ENCODE measurements around the gene RASGRF2. TPM values are rescaled to one million over a fixed set of nuclear protein-coding genes. Genes with fewer than 3 reads are reported as not detected.

Gene RASGRF2
- total and polyA plus RNA-seq, 9 of the 15 experiments (the other 6 are each of a cell fraction or from before 2014, with no cell fraction given) = 0.01 to 0.22 (median 0.08) TPM; not detected in 2

DNA sequence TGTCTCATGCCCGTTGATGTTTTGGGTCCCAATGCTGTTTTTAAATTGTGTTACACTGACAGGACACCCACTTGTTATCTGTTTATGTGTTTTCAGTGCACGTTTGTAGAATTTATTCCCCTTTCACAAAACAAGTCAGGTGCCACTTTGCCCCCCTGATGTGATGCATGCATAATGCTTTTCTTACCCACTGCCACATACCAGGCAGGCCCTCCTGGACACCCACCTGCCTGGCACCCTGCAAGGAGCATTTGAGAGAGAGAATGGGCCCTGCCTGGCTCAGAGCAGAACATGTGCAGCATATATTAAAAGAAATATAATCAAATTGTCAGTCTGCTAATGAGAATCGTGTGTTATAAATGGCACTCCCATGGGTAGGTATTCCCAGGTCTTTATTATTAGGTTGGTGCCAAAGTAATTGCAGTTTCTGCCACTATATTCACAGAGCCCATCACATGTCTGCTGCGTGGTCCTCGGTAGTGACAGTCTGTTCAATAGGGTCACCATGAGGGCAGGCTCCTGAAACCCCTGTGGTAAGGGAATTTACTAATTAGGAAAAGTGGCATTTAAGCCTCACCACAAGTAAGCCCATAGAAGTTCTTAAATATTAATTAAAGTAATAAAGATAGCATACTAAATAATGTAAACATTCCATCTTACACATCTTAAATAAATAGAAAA is 220.8 kb downstream of the RASGRF2 start:
- DNase-seq (ENCODE audit: extremely low read depth in 1 of 4, low spot score in 3 of 4) (no peak), ATAC-seq (no peak), FAIRE-seq (no peak)
- no peaks in the 10 kb centered on the region for H3K79me2 ChIP-seq (ENCODE audit: control insufficient read depth, insufficient read depth, low read length)
- 0% methylated on average over 5 of the region's 5 CpGs for WGBS (ENCODE audit: insufficient coverage, low coverage, missing lambda C conversion rate)
- H3K9me3 ChIP-seq (replicated peaks; ENCODE audit: control insufficient read depth, insufficient read depth, low read depth, low read length) = no peaks in the 10 kb centered on the region; the same call in 1 of the 2 replicates
- H3K4me1 ChIP-seq (replicated peaks in 1 of 2; ENCODE audit: control insufficient read depth in 2 of 2, insufficient read depth in 2 of 2, low read length in 2 of 2) = no peaks in the 10 kb centered on the region; a peak in 1 of 5 replicates
- H3K9ac ChIP-seq (ENCODE audit: insufficient read depth in 1 of 2, low read depth in 2 of 2, low read length in 2 of 2) = no peak overlapping the region
- no peak overlapping the region for H3K27ac ChIP-seq (ENCODE audit: extremely low read depth, low read depth, low read length)
- intact Hi-C loops (cut with micrococcal nuclease) = no loop called here
- POLR2A ChIA-PET = no interaction called here
- BruUV-seq (replicated peaks) = no TSS peak
- H3K36me3 ChIP-seq (ENCODE audit: control insufficient read depth, insufficient read depth, low read length) = no peaks in the 10 kb centered on the region
- H3K4me3 ChIP-seq = no peak overlapping the region
- in situ Hi-C loops (cut with MboI) = loop anchor here (25.0 kb wide), 1 partner anchor 1069 kb away; no protein-coding TSS in a partner anchor
- H3K27me3 ChIP-seq (ENCODE audit: control insufficient read depth in 2 of 2, insufficient read depth in 2 of 2, low read length in 2 of 2) = peaks cover 10 to 28% of the 10 kb centered on the region in 2 experiments; a peak in 4 of 5 replicates
- H4K20me1 ChIP-seq (replicated peaks; ENCODE audit: control insufficient read depth, insufficient read depth, low read length) = no peaks in the 10 kb centered on the region; the same call in 1 of the 2 replicates
- CTCF ChIA-PET (ENCODE audit: low intra/inter-chr PET ratio) = no interaction called here
- H3K4me2 ChIP-seq (ENCODE audit: insufficient read depth, low read length) = no peak overlapping the region
- no peaks in the 10 kb centered on the region for H3K9me1 ChIP-seq (ENCODE audit: control insufficient read depth, insufficient read depth, low read length)
- no peak overlapping the region for H2AFZ ChIP-seq (ENCODE audit: low read depth, low read length)
- TF ChIP-seq NCOA6 (IDR thresholded peaks at IDR 0.05) (no peak), RAD51 (IDR thresholded peaks at IDR 0.05; ENCODE audit: borderline replicate concordance, low read depth) (no peak), RBFOX2 (IDR thresholded peaks at IDR 0.05; ENCODE audit: low read depth, low read length) (no peak), ZNF717 (CRISPR knock-in tag; IDR thresholded peaks at IDR 0.05) (no peak), ZNF785 (CRISPR knock-in tag; IDR thresholded peaks at IDR 0.05) (no peak), TAF9B (IDR thresholded peaks at IDR 0.05; ENCODE audit: partially characterized antibody) (no peak), PPARD (CRISPR knock-in tag; IDR thresholded peaks at IDR 0.05) (no peak), PTBP1 (IDR thresholded peaks at IDR 0.05; ENCODE audit: low read depth, low read length) (no peak)
- TF ChIP-seq, protein P1, sequence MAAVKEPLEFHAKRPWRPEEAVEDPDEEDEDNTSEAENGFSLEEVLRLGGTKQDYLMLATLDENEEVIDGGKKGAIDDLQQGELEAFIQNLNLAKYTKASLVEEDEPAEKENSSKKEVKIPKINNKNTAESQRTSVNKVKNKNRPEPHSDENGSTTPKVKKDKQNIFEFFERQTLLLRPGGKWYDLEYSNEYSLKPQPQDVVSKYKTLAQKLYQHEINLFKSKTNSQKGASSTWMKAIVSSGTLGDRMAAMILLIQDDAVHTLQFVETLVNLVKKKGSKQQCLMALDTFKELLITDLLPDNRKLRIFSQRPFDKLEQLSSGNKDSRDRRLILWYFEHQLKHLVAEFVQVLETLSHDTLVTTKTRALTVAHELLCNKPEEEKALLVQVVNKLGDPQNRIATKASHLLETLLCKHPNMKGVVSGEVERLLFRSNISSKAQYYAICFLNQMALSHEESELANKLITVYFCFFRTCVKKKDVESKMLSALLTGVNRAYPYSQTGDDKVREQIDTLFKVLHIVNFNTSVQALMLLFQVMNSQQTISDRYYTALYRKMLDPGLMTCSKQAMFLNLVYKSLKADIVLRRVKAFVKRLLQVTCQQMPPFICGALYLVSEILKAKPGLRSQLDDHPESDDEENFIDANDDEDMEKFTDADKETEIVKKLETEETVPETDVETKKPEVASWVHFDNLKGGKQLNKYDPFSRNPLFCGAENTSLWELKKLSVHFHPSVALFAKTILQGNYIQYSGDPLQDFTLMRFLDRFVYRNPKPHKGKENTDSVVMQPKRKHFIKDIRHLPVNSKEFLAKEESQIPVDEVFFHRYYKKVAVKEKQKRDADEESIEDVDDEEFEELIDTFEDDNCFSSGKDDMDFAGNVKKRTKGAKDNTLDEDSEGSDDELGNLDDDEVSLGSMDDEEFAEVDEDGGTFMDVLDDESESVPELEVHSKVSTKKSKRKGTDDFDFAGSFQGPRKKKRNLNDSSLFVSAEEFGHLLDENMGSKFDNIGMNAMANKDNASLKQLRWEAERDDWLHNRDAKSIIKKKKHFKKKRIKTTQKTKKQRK (IDR thresholded peaks at IDR 0.05; ENCODE audit: borderline replicate concordance, low read depth, low read length) = no peak
- TF ChIP-seq, protein P2, sequence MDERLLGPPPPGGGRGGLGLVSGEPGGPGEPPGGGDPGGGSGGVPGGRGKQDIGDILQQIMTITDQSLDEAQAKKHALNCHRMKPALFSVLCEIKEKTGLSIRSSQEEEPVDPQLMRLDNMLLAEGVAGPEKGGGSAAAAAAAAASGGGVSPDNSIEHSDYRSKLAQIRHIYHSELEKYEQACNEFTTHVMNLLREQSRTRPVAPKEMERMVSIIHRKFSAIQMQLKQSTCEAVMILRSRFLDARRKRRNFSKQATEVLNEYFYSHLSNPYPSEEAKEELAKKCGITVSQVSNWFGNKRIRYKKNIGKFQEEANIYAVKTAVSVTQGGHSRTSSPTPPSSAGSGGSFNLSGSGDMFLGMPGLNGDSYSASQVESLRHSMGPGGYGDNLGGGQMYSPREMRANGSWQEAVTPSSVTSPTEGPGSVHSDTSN (CRISPR knock-in tag; IDR thresholded peaks at IDR 0.05; ENCODE audit: low read depth) = no peak
- TF ChIP-seq, protein P2 (tag; conservative IDR thresholded peaks at IDR 0.05; ENCODE audit: low read depth) = no peak
- TF ChIP-seq, protein P3, sequence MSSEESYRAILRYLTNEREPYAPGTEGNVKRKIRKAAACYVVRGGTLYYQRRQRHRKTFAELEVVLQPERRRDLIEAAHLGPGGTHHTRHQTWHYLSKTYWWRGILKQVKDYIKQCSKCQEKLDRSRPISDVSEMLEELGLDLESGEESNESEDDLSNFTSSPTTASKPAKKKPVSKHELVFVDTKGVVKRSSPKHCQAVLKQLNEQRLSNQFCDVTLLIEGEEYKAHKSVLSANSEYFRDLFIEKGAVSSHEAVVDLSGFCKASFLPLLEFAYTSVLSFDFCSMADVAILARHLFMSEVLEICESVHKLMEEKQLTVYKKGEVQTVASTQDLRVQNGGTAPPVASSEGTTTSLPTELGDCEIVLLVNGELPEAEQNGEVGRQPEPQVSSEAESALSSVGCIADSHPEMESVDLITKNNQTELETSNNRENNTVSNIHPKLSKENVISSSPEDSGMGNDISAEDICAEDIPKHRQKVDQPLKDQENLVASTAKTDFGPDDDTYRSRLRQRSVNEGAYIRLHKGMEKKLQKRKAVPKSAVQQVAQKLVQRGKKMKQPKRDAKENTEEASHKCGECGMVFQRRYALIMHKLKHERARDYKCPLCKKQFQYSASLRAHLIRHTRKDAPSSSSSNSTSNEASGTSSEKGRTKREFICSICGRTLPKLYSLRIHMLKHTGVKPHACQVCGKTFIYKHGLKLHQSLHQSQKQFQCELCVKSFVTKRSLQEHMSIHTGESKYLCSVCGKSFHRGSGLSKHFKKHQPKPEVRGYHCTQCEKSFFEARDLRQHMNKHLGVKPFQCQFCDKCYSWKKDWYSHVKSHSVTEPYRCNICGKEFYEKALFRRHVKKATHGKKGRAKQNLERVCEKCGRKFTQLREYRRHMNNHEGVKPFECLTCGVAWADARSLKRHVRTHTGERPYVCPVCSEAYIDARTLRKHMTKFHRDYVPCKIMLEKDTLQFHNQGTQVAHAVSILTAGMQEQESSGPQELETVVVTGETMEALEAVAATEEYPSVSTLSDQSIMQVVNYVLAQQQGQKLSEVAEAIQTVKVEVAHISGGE (CRISPR knock-in tag; IDR thresholded peaks at IDR 0.05) = no peak

Data from K562 (cell line).